ENCODE data around the gene ZNFX1. TPM values are rescaled to one million over a fixed set of nuclear protein-coding genes. Genes with fewer than 3 reads are reported as not detected.

Gene ZNFX1
- polyA plus RNA-seq, 1 of the 3 experiments (the other 2 are of a cell fraction), result 3.9 TPM

DNA sequence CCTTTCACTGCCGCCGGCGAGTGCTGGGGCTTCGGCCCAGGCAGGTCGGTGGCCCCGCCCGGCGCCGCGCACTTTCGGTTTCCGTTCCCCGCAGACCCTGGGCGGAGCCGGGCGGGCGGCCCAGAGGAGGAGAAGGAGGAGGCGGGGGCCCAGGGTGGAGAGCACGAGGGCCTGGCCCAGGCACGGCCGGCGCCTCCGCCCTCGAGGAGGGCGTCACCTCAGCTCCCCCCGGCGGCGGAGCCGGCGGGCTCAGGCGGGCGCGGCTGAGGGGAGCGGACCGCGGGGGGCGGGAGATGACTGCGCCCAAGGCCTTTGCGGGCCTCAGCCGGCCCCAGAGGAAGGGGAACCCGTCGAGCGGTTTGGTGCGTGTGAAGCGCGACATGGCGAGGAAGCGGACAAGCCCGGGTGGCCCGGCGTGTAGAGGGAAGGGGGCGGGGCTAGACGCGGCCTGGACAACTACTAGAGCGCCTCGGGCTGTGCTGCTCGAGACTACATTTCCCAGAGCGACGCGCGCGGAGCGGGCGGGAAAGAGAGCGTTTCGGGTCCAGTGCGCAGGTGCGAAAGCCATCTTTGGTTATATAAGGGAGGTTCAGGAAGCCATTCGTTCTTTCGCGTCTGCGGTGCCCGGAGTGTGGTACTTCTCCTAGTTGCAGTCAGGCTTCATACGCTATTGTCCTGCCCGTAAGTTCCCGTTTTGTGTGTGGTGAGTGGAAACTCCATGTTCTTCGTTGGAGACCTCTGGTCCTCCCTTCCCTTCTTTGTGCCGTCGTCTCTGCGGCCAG, at the start of gene ZNFX1 (continued):
- TF ChIP-seq, protein P1, sequence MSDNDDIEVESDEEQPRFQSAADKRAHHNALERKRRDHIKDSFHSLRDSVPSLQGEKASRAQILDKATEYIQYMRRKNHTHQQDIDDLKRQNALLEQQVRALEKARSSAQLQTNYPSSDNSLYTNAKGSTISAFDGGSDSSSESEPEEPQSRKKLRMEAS (IDR thresholded peaks at IDR 0.05; ENCODE audit: low read depth), result peak; percentile 86
- TF ChIP-seq ELF1 (IDR thresholded peaks at IDR 0.05), result peak; percentile 66
- TF ChIP-seq, protein P2, sequence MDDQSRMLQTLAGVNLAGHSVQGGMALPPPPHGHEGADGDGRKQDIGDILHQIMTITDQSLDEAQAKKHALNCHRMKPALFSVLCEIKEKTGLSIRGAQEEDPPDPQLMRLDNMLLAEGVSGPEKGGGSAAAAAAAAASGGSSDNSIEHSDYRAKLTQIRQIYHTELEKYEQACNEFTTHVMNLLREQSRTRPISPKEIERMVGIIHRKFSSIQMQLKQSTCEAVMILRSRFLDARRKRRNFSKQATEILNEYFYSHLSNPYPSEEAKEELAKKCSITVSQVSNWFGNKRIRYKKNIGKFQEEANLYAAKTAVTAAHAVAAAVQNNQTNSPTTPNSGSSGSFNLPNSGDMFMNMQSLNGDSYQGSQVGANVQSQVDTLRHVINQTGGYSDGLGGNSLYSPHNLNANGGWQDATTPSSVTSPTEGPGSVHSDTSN (IDR thresholded peaks at IDR 0.05), result no peak

- WGBS (ENCODE audit: low lambda C conversion rate), result 21% methylated on average over 10 of the region's 10 CpGs
- H3K9ac ChIP-seq, result no peak overlapping the region
- ChIA-PET POLR2A (no interaction called here), CTCF (interaction anchor here (1.1 to 13.9 kb wide), 3 partner anchors 6 to 282 kb away, joined by 3 to 317 read pairs (median 95); no protein-coding TSS in a partner anchor)
- H2AFZ ChIP-seq (ENCODE audit: low read depth), result no peak overlapping the region
- peaks cover 8% of the 10 kb centered on the region for H3F3A ChIP-seq (replicated peaks; ENCODE audit: insufficient read depth)
- H3K79me2 ChIP-seq (ENCODE audit: insufficient read depth), result no peaks in the 10 kb centered on the region
- no peak overlapping the region; a peak in 1 of 4 replicates for H3K27ac ChIP-seq (ENCODE audit: low read depth in 2 of 2, low read length in 1 of 2)
- no peaks in the 10 kb centered on the region for H4K20me1 ChIP-seq (ENCODE audit: insufficient read depth)
- no peak for DNase-seq
- peaks cover 18% of the 10 kb centered on the region for H3K27me3 ChIP-seq (ENCODE audit: insufficient read depth)
- TF ChIP-seq RCOR1 (IDR thresholded peaks at IDR 0.05; ENCODE audit: low read length), result no peak
- TF ChIP-seq, protein P2 (IDR thresholded peaks at IDR 0.05), result peak; percentile 31; the same call in 1 of the 2 replicates
- TF ChIP-seq, protein P3, sequence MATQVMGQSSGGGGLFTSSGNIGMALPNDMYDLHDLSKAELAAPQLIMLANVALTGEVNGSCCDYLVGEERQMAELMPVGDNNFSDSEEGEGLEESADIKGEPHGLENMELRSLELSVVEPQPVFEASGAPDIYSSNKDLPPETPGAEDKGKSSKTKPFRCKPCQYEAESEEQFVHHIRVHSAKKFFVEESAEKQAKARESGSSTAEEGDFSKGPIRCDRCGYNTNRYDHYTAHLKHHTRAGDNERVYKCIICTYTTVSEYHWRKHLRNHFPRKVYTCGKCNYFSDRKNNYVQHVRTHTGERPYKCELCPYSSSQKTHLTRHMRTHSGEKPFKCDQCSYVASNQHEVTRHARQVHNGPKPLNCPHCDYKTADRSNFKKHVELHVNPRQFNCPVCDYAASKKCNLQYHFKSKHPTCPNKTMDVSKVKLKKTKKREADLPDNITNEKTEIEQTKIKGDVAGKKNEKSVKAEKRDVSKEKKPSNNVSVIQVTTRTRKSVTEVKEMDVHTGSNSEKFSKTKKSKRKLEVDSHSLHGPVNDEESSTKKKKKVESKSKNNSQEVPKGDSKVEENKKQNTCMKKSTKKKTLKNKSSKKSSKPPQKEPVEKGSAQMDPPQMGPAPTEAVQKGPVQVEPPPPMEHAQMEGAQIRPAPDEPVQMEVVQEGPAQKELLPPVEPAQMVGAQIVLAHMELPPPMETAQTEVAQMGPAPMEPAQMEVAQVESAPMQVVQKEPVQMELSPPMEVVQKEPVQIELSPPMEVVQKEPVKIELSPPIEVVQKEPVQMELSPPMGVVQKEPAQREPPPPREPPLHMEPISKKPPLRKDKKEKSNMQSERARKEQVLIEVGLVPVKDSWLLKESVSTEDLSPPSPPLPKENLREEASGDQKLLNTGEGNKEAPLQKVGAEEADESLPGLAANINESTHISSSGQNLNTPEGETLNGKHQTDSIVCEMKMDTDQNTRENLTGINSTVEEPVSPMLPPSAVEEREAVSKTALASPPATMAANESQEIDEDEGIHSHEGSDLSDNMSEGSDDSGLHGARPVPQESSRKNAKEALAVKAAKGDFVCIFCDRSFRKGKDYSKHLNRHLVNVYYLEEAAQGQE (IDR thresholded peaks at IDR 0.05; ENCODE audit: low read depth, low read length), result 0 out of 2 replicates have a peak, but pooled peaks have one; percentile 16
- H3K4me1 ChIP-seq (ENCODE audit: control insufficient read depth in 1 of 2, insufficient read depth in 2 of 2, low read depth in 1 of 2, low read length in 1 of 2), result no peaks in the 10 kb centered on the region; a peak in 1 of 4 replicates
- H3K9me2 ChIP-seq, result no peaks in the 10 kb centered on the region
- no peak overlapping the region; a peak in 1 of 4 replicates for H3K4me3 ChIP-seq (ENCODE audit: low read depth in 2 of 2, low read length in 1 of 2)
- no peaks in the 10 kb centered on the region for H3K9me3 ChIP-seq
- H3K36me3 ChIP-seq (replicated peaks in 1 of 2; ENCODE audit: control insufficient read depth in 1 of 2, insufficient read depth in 2 of 2, low read length in 1 of 2), result no peaks in the 10 kb centered on the region
- H3K4me2 ChIP-seq, result peak overlapping the region; percentile 71
Observed at GRCh38 chr20:49326026-49326425, 48.2 kb upstream of the ZNFX1 start.

DNA sequence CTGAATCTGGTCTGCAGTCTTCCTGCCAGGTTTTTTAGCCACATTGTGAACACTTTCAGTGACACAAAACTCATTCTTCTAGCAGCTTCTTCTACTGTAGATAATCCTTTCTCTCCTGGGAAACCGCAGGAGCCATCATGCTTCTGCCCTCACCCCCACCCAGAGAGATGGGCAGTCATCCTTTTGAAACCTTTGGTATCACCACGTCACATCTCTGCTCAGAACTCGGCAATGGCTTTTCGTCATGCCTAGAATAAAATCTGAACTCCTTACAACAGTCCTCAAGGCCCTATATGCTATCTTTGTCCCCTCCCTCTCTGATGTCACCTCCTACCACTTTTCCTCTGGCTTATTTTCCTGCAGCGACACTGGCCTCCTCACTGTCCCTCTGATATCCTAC, 46.4 kb upstream of the ZNFX1 start:
- WGBS (ENCODE audit: low lambda C conversion rate), result 90% methylated on average over 5 of the region's 5 CpGs
- no peak overlapping the region for H3K4me3 ChIP-seq (ENCODE audit: low read depth in 2 of 2, low read length in 1 of 2)
- peaks cover 0 to 2% of the 10 kb centered on the region in 2 experiments; a peak in 1 of 4 replicates for H3K4me1 ChIP-seq (ENCODE audit: control insufficient read depth in 1 of 2, insufficient read depth in 2 of 2, low read depth in 1 of 2, low read length in 1 of 2)
- H4K20me1 ChIP-seq (ENCODE audit: insufficient read depth), result no peaks in the 10 kb centered on the region
- H2AFZ ChIP-seq (ENCODE audit: low read depth), result no peak overlapping the region
- peaks cover 8% of the 10 kb centered on the region for H3F3A ChIP-seq (replicated peaks; ENCODE audit: insufficient read depth)
- no peak overlapping the region for H3K4me2 ChIP-seq
- no peak overlapping the region; a peak in 1 of 4 replicates for H3K27ac ChIP-seq (ENCODE audit: low read depth in 2 of 2, low read length in 1 of 2)
- H3K9me3 ChIP-seq, result no peaks in the 10 kb centered on the region
- no peaks in the 10 kb centered on the region for H3K79me2 ChIP-seq (ENCODE audit: insufficient read depth)
- peaks cover 10% of the 10 kb centered on the region for H3K27me3 ChIP-seq (ENCODE audit: insufficient read depth)
- no peaks in the 10 kb centered on the region for H3K36me3 ChIP-seq (replicated peaks in 1 of 2; ENCODE audit: control insufficient read depth in 1 of 2, insufficient read depth in 2 of 2, low read length in 1 of 2)
- H3K9ac ChIP-seq, result no peak overlapping the region
- H3K9me2 ChIP-seq, result no peaks in the 10 kb centered on the region
- TF ChIP-seq YY1 (IDR thresholded peaks at IDR 0.05; ENCODE audit: low read depth) (no peak), POLR2AphosphoS5 (IDR thresholded peaks at IDR 0.05; ENCODE audit: low read depth, low read length) (no peak)
- POLR2A ChIA-PET, result no interaction called here
- no peak for DNase-seq
- CTCF ChIA-PET, result interaction anchor here (1.5 to 9.4 kb wide), 7 partner anchors 8 to 284 kb away, joined by 3 to 95 read pairs (median 11); no protein-coding TSS in a partner anchor
